MM.1S (cell line): ENCODE data around the gene CDRT4.
A peak's percentile ranks its signal among the peaks of the same experiment; 100 is the strongest.

Experiments used
- DNase-seq: peaks from one replicate; pipeline ENCODE4 v3.0.0-alpha.2; 2015
- H2AFZ ChIP-seq: fragments of 300-600 bp; sonication (generic); 2 replicates; pipeline ENCODE4 v1.6.0; 2016; ENCODE audit warnings: antibody characterized with exemption, low read length
- H3F3A ChIP-seq: fragments of 300-600 bp; sonication (generic); 2 replicates; pipeline ENCODE4 v1.6.1; 2016; ENCODE audit warnings: mild to moderate bottlenecking, antibody characterized with exemption, low read length, moderate library complexity, mixed read lengths; ENCODE audit not compliant: insufficient read depth
- H3K27ac ChIP-seq: fragments of 300-600 bp; sonication (generic); 2 replicates; pipeline ENCODE4 v1.5.1; 2016; ENCODE audit warnings: mild to moderate bottlenecking, low read length
- H3K27me3 ChIP-seq: fragments of 300-600 bp; sonication (generic); replicated peaks from 2 replicates; pipeline ENCODE4 v1.6.0; 2016; ENCODE audit warnings: low read length; ENCODE audit not compliant: insufficient read depth
- H3K36me3 ChIP-seq: fragments of 300-600 bp; sonication (generic); replicated peaks from 2 replicates; pipeline ENCODE4 v1.6.1; 2016; ENCODE audit warnings: mild to moderate bottlenecking, low read length, mixed read lengths; ENCODE audit not compliant: insufficient read depth
- H3K4me1 ChIP-seq: fragments of 300-600 bp; sonication (generic); 2 replicates; pipeline ENCODE4 v1.6.1; 2016; ENCODE audit warnings: low read length, mixed read lengths
- H3K4me2 ChIP-seq: fragments of 300-600 bp; sonication (generic); 2 replicates; pipeline ENCODE4 v1.6.0; 2016; ENCODE audit warnings: low read depth, low read length
- H3K4me3 ChIP-seq: fragments of 300-600 bp; sonication (generic); 2 replicates; pipeline ENCODE4 v1.5.1; 2016; ENCODE audit warnings: low read length, mixed read lengths
- H3K79me2 ChIP-seq: fragments of 300-600 bp; sonication (generic); 2 replicates; pipeline ENCODE4 v1.6.1; 2016; ENCODE audit warnings: mixed run types, low read length, mixed read lengths
- H3K9ac ChIP-seq: fragments of 300-600 bp; sonication (generic); 2 replicates; pipeline ENCODE4 v1.6.1; 2016; ENCODE audit warnings: low read length, mixed read lengths
- H3K9me2 ChIP-seq: fragments of 300-600 bp; sonication (generic); replicated peaks from 2 replicates; pipeline ENCODE4 v1.6.1; 2016; ENCODE audit warnings: mild to moderate bottlenecking, low read length, mixed read lengths; ENCODE audit not compliant: insufficient read depth
- H3K9me3 ChIP-seq: fragments of 300-600 bp; sonication (generic); replicated peaks from 2 replicates; pipeline ENCODE4 v1.6.1; 2016; ENCODE audit warnings: mild to moderate bottlenecking, low read length, mixed read lengths; ENCODE audit not compliant: insufficient read depth
- H4K20me1 ChIP-seq: fragments of 300-600 bp; sonication (generic); 2 replicates; pipeline ENCODE4 v1.6.1; 2016; ENCODE audit warnings: mild to moderate bottlenecking, low read length, moderate library complexity, mixed read lengths; ENCODE audit not compliant: insufficient read depth
- EZH2 ChIP-seq: fragments of 300-600 bp; sonication (generic); optimal IDR thresholded peaks from 2 replicates; pipeline ENCODE3; 2017; ENCODE audit warnings: low read depth, mild to moderate bottlenecking, antibody characterized with exemption, low read length, mixed read lengths
- EZH2phosphoT487 ChIP-seq: fragments of 300-600 bp; sonication (generic); IDR thresholded peaks from 2 replicates; pipeline ENCODE4 v1.6.1; 2018; ENCODE audit warnings: antibody characterized with exemption, low read length
- TF ChIP-seq, protein P1 (sequence below): fragments of 300-600 bp; sonication (generic); IDR thresholded peaks from 2 replicates; pipeline ENCODE4 v1.5.1; 2016; ENCODE audit warnings: antibody characterized with exemption, low read length, mixed read lengths

The CDRT4 gene

DNA sequence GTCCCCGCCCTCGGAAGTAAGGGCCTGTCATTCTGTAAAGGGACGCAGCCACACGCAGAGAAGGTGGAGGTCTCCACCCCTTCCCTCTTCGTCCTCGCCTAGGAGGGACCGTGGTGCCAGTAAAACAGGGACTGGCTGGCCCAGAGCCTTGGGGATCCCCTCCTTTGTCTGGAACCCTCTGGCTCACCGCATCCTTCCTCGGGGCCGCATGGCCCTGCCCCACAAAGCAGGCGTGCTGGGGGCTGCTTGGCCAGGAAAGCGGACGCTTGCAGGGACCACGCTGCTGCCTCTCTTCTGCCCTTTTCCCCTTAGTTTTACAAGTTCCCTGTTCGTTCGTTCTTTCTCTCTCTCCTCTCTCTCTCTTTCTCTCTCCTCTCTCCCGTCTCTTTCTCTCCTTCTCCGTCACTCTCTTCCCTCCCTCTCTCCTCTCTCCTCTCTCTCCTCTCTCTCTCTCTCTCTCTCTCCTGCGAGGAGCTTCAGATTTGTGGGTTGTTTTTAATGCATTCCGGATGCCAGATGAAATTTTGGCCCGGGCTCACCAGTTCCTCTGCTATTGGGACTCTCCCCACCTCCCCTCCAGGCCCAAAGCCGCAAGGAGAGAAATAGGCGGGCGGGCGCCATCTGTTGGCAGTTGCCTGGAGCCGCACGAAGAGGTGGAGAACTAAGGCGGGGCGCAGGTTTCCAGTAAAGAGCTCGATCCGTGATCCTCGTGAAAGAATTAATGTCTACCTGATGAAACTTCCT, 35.1 kb upstream of the CDRT4 start:
- Histone ChIP-seq H3K27me3 (no peaks in the 10 kb centered on the region), H4K20me1 (no peaks in the 10 kb centered on the region), H3K27ac (no peak overlapping the region), H3F3A (no peaks in the 10 kb centered on the region), H3K4me3 (no peak overlapping the region), H3K36me3 (no peaks in the 10 kb centered on the region), H3K9me3 (no peaks in the 10 kb centered on the region), H2AFZ (no peak overlapping the region), H3K9me2 (no peaks in the 10 kb centered on the region), H3K4me2 (no peak overlapping the region), H3K9ac (no peak overlapping the region), H3K4me1 (no peaks in the 10 kb centered on the region), H3K79me2 (no peaks in the 10 kb centered on the region)
- TF ChIP-seq EZH2 (no peak), EZH2phosphoT487 (no peak)
- TF ChIP-seq, protein P1, sequence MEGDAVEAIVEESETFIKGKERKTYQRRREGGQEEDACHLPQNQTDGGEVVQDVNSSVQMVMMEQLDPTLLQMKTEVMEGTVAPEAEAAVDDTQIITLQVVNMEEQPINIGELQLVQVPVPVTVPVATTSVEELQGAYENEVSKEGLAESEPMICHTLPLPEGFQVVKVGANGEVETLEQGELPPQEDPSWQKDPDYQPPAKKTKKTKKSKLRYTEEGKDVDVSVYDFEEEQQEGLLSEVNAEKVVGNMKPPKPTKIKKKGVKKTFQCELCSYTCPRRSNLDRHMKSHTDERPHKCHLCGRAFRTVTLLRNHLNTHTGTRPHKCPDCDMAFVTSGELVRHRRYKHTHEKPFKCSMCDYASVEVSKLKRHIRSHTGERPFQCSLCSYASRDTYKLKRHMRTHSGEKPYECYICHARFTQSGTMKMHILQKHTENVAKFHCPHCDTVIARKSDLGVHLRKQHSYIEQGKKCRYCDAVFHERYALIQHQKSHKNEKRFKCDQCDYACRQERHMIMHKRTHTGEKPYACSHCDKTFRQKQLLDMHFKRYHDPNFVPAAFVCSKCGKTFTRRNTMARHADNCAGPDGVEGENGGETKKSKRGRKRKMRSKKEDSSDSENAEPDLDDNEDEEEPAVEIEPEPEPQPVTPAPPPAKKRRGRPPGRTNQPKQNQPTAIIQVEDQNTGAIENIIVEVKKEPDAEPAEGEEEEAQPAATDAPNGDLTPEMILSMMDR: 0 out of 2 replicates have a peak, but pooled peaks have one; percentile 17
- DNase-seq: no peak

DNA sequence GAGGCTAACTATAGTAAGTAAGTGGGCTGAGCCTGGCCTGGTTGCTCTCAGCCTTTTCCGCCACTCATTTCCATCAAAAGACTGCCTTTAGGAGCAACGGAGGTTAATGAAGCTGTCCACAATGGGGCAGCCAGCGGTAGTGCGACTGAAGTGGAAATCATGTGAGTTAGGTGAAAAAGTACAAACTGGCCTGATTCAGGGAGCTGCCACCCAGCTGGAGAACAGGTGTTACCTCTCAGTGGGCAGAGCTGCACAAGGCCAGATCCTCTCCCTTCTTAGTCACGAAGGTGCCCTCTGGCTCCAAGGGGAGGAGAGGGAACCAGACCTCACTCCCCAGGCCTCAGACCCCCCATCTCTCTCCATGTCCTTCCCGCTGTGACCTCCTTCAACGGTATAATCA, 34.4 kb upstream of the CDRT4 start:
- H3F3A ChIP-seq: no peaks in the 10 kb centered on the region
- H2AFZ ChIP-seq: no peak overlapping the region
- H3K4me2 ChIP-seq: no peak overlapping the region
- no peaks in the 10 kb centered on the region for H3K9me3 ChIP-seq
- no peaks in the 10 kb centered on the region for H3K4me1 ChIP-seq
- H3K27ac ChIP-seq: no peak overlapping the region
- no peak overlapping the region for H3K4me3 ChIP-seq
- H3K36me3 ChIP-seq: no peaks in the 10 kb centered on the region
- no peaks in the 10 kb centered on the region for H4K20me1 ChIP-seq
- no peak overlapping the region for H3K9ac ChIP-seq
- no peaks in the 10 kb centered on the region for H3K9me2 ChIP-seq
- TF ChIP-seq EZH2phosphoT487 (no peak), EZH2 (no peak)
- TF ChIP-seq, protein P1: no peak
- no peaks in the 10 kb centered on the region for H3K79me2 ChIP-seq
- no peak for DNase-seq
- H3K27me3 ChIP-seq: no peaks in the 10 kb centered on the region

DNA sequence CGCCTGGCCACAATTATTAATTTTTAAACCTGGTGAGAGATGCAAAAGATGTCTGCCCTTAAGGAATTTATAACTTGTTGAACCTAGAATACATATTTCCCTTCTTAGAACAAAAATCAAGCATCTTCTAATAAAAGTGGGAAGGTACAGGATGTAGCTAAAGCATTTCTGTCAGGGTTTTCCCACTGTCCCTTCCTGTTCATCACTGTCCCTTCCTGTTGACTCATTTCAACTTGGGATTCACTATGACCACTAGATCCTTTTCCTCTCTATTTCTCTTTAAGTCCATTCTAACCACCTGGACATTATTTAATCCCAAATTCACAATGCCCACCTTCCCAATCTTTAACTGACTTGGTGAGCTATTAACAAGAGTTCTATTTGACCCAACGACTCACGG, 33.9 kb upstream of the CDRT4 start:
- Histone ChIP-seq H3K27me3 (no peaks in the 10 kb centered on the region), H2AFZ (no peak overlapping the region), H4K20me1 (no peaks in the 10 kb centered on the region), H3K9me3 (no peaks in the 10 kb centered on the region), H3K4me3 (no peak overlapping the region), H3K36me3 (no peaks in the 10 kb centered on the region), H3F3A (no peaks in the 10 kb centered on the region), H3K9me2 (no peaks in the 10 kb centered on the region), H3K79me2 (no peaks in the 10 kb centered on the region), H3K27ac (no peak overlapping the region), H3K4me2 (no peak overlapping the region), H3K4me1 (no peaks in the 10 kb centered on the region), H3K9ac (no peak overlapping the region)
- no peak for DNase-seq
- TF ChIP-seq, protein P1: no peak
- TF ChIP-seq EZH2 (no peak), EZH2phosphoT487 (no peak)
